ENCODE data around the gene HIBCH.

The HIBCH gene

GRCh38 chr2:190216829-190217228 is 102.8 kb downstream of the HIBCH start:
- no peak for TF ChIP-seq CTCF (IDR thresholded peaks at IDR 0.05; ENCODE audit: low read depth, low read length)
- H3K4me3 ChIP-seq (ENCODE audit: low read depth, low read length): no peak overlapping the region
- H3K27me3 ChIP-seq (ENCODE audit: insufficient read depth, low read depth, severe bottlenecking): no peaks in the 10 kb centered on the region
- H3K36me3 ChIP-seq: no peaks in the 10 kb centered on the region
- H3K27ac ChIP-seq: no peak overlapping the region
- DNase-seq: peak; percentile 13
- no peaks in the 10 kb centered on the region for H3K9me3 ChIP-seq (ENCODE audit: severe bottlenecking)

GRCh38 chr2:190215620-190216019 is 104.0 kb downstream of the HIBCH start:
- no peaks in the 10 kb centered on the region for H3K36me3 ChIP-seq
- no peak for TF ChIP-seq CTCF (IDR thresholded peaks at IDR 0.05; ENCODE audit: low read depth, low read length)
- H3K27ac ChIP-seq: no peak overlapping the region
- no peaks in the 10 kb centered on the region for H3K27me3 ChIP-seq (ENCODE audit: insufficient read depth, low read depth, severe bottlenecking)
- DNase-seq: no peak
- no peaks in the 10 kb centered on the region for H3K9me3 ChIP-seq (ENCODE audit: severe bottlenecking)
- no peak overlapping the region for H3K4me3 ChIP-seq (ENCODE audit: low read depth, low read length)

GRCh38 chr2:190214426-190215194 is 105.0 kb downstream of the HIBCH start:
- Histone ChIP-seq H3K36me3 (no peaks in the 10 kb centered on the region), H3K27me3 (ENCODE audit: insufficient read depth, low read depth, severe bottlenecking) (no peaks in the 10 kb centered on the region), H3K9me3 (ENCODE audit: severe bottlenecking) (no peaks in the 10 kb centered on the region), H3K27ac (no peak overlapping the region), H3K4me3 (ENCODE audit: low read depth, low read length) (no peak overlapping the region)
- TF ChIP-seq CTCF (IDR thresholded peaks at IDR 0.05; ENCODE audit: low read depth, low read length): no peak
- no peak for DNase-seq

- no peaks in the 10 kb centered on the region for H3K9me3 ChIP-seq (ENCODE audit: severe bottlenecking)
- H3K27ac ChIP-seq: no peak overlapping the region
- TF ChIP-seq CTCF (IDR thresholded peaks at IDR 0.05; ENCODE audit: low read depth, low read length): no peak
Measured at GRCh38 chr2:190213441-190214335, 105.9 kb downstream of the HIBCH start.

GRCh38 chr2:190210471-190210870 is 109.2 kb downstream of the HIBCH start:
- no peak for TF ChIP-seq CTCF (IDR thresholded peaks at IDR 0.05; ENCODE audit: low read depth, low read length)

More at GRCh38 chr2:190213441-190214335, 105.9 kb downstream of the HIBCH start:
- Histone ChIP-seq H3K36me3 (no peaks in the 10 kb centered on the region), H3K27me3 (ENCODE audit: insufficient read depth, low read depth, severe bottlenecking) (no peaks in the 10 kb centered on the region), H3K4me3 (ENCODE audit: low read depth, low read length) (no peak overlapping the region)
- DNase-seq: no peak

More at GRCh38 chr2:190210471-190210870, 109.2 kb downstream of the HIBCH start:
- H3K9me3 ChIP-seq (ENCODE audit: severe bottlenecking): no peaks in the 10 kb centered on the region
- H3K36me3 ChIP-seq: no peaks in the 10 kb centered on the region
- H3K27me3 ChIP-seq (ENCODE audit: insufficient read depth, low read depth, severe bottlenecking): no peaks in the 10 kb centered on the region
- DNase-seq: no peak
- no peak overlapping the region for H3K27ac ChIP-seq
- no peak overlapping the region for H3K4me3 ChIP-seq (ENCODE audit: low read depth, low read length)

All from WERI-Rb-1 (cell line).